Measurements from ENCODE around the gene SUPT5H.
"Not testable (repeated sequence)": the region's sequence is repeated elsewhere in the genome, so short reads cannot be mapped to it uniquely, and the experiment has no call there.

Gene SUPT5H

GRCh38 chr19:39426170-39426569 lies 19.2 kb upstream of the SUPT5H start:
- no peak for DNase-seq

- DNase-seq, result no peak
Observed at GRCh38 chr19:39427707-39428106, 17.7 kb upstream of the SUPT5H start.

GRCh38 chr19:39428283-39429112 lies 16.9 kb upstream of the SUPT5H start:
- no peak for DNase-seq

- no peak for DNase-seq
Observed at GRCh38 chr19:39430675-39431593, 14.4 kb upstream of the SUPT5H start.

GRCh38 chr19:39432677-39433025 lies 12.7 kb upstream of the SUPT5H start:
- DNase-seq, result no peak

GRCh38 chr19:39433480-39434079 lies 11.8 kb upstream of the SUPT5H start:
- DNase-seq, result no peak

- DNase-seq, result no peak
Observed at GRCh38 chr19:39434123-39435076, 11.0 kb upstream of the SUPT5H start.

- DNase-seq, result peak; percentile 98
Observed at GRCh38 chr19:39435499-39436349, 9.7 kb upstream of the SUPT5H start, which contains the start of gene RPS16. Gene RPS16, minus strand, starts transcription at chr19:39435949. Its CDS starts 54 bp downstream, at chr19:39435895.

GRCh38 chr19:39436350-39436716 lies 9.0 kb upstream of the SUPT5H start:
- DNase-seq, result no peak

- DNase-seq, result no peak
Observed at GRCh38 chr19:39438270-39438934, 7.0 kb upstream of the SUPT5H start.

- DNase-seq, result no peak
Observed at GRCh38 chr19:39444598-39445195, 685 bp upstream of the SUPT5H start.

- no peak for DNase-seq
Observed at GRCh38 chr19:39446365-39447084, 1.1 kb downstream of the SUPT5H start.

GRCh38 chr19:39448271-39448670 lies 2.9 kb downstream of the SUPT5H start:
- no peak for DNase-seq

- DNase-seq, result no peak
Observed at GRCh38 chr19:39449116-39449797, 3.9 kb downstream of the SUPT5H start.

- not testable (repeated sequence) for DNase-seq
Observed at GRCh38 chr19:39451257-39451656, 5.9 kb downstream of the SUPT5H start.

- no peak for DNase-seq
Observed at GRCh38 chr19:39463403-39463802, 18.0 kb downstream of the SUPT5H start.

GRCh38 chr19:39465956-39466747 lies 20.8 kb downstream of the SUPT5H start:
- DNase-seq, result no peak

GRCh38 chr19:39467941-39468340 lies 22.6 kb downstream of the SUPT5H start:
- no peak for DNase-seq

Measured in GDM1 (cell line).